H9 (cell line): ENCODE data around the gene CUL2. TPM values are rescaled to one million over a fixed set of nuclear protein-coding genes. Genes with fewer than 3 reads are reported as not detected.

Experiments used
- DNase-seq: peaks from one replicate; pipeline ENCODE4 v3.0.0-alpha.2; 2017
- H2AFZ ChIP-seq: one replicate; pipeline ENCODE4 v1.6.1; 2013; ENCODE audit warnings: mild to moderate bottlenecking, low read length, control low read depth, moderate library complexity
- H2AK5ac ChIP-seq: 2 replicates; pipeline ENCODE4 v1.6.1; 2013; ENCODE audit warnings: low read length, control low read depth, mixed read lengths; ENCODE audit not compliant: insufficient read length
- H2BK120ac ChIP-seq: one replicate; pipeline ENCODE4 v1.6.1; 2013; ENCODE audit warnings: low read depth, mild to moderate bottlenecking, low read length, control low read depth, inconsistent platforms; ENCODE audit not compliant: poor library complexity, severe bottlenecking
- H2BK12ac ChIP-seq: 2 replicates; pipeline ENCODE4 v1.6.1; 2013; ENCODE audit warnings: low read length, control low read depth, mixed read lengths, low read depth; ENCODE audit not compliant: insufficient read length
- H2BK15ac ChIP-seq: 2 replicates; pipeline ENCODE4 v1.6.1; 2013; ENCODE audit warnings: low read depth, low read length, control low read depth
- H2BK20ac ChIP-seq: one replicate; pipeline ENCODE4 v1.6.1; 2013; ENCODE audit warnings: low read depth, mild to moderate bottlenecking, low read length, control low read depth, inconsistent platforms; ENCODE audit not compliant: poor library complexity, severe bottlenecking
- H2BK5ac ChIP-seq: 2 replicates; pipeline ENCODE4 v1.6.1; 2013; ENCODE audit warnings: low read length, control low read depth, mixed read lengths; ENCODE audit not compliant: insufficient read length
- H3K14ac ChIP-seq: 2 replicates; pipeline ENCODE4 v1.6.1; 2013; ENCODE audit warnings: low read length, control low read depth; ENCODE audit not compliant: insufficient read depth
- H3K18ac ChIP-seq: 2 replicates; pipeline ENCODE4 v1.6.1; 2013; ENCODE audit warnings: low read depth, mild to moderate bottlenecking, mixed read lengths, low read length, control low read depth; ENCODE audit not compliant: insufficient read length
- H3K23ac ChIP-seq: 2 replicates; pipeline ENCODE4 v1.6.1; 2013; ENCODE audit warnings: low read length, control low read depth, mixed read lengths, low read depth; ENCODE audit not compliant: insufficient read length
- H3K23me2 ChIP-seq: 2 replicates; pipeline ENCODE4 v1.6.1; 2013; ENCODE audit warnings: low read depth, mild to moderate bottlenecking, mixed read lengths, low read length, control low read depth; ENCODE audit not compliant: insufficient read length, poor library complexity, severe bottlenecking
- H3K27ac ChIP-seq: 2 replicates; pipeline ENCODE4 v1.5.1; 2013; ENCODE audit warnings: low read length, control low read depth, mixed read lengths, low read depth; ENCODE audit not compliant: insufficient read length
- H3K27me3 ChIP-seq: 2 replicates; pipeline ENCODE4 v1.6.1; 2013; ENCODE audit warnings: low read length, control low read depth, inconsistent platforms; ENCODE audit not compliant: insufficient read depth
- H3K4ac ChIP-seq: 2 replicates; pipeline ENCODE4 v1.6.1; 2013; ENCODE audit warnings: low read depth, mild to moderate bottlenecking, control low read depth, inconsistent platforms, low read length, moderate library complexity
- H3K4me1 ChIP-seq: 2 replicates; pipeline ENCODE4 v1.6.1; 2013; ENCODE audit warnings: low read length, control low read depth, inconsistent platforms; ENCODE audit not compliant: insufficient read depth
- H3K4me2 ChIP-seq: 2 replicates; pipeline ENCODE4 v1.6.1; 2013; ENCODE audit warnings: low read length, control low read depth, mixed read lengths; ENCODE audit not compliant: insufficient read length, insufficient read depth
- H3K56ac ChIP-seq: 2 replicates; pipeline ENCODE4 v1.6.1; 2013; ENCODE audit warnings: low read depth, mild to moderate bottlenecking, mixed read lengths, low read length, control low read depth; ENCODE audit not compliant: insufficient read length
- H3K79me1 ChIP-seq: 2 replicates; pipeline ENCODE4 v1.6.1; 2013; ENCODE audit warnings: low read depth, mild to moderate bottlenecking, moderate library complexity, low read length, control low read depth, inconsistent platforms; ENCODE audit not compliant: insufficient read depth, poor library complexity, severe bottlenecking
- H3K79me2 ChIP-seq: 2 replicates; pipeline ENCODE4 v1.6.1; 2013; ENCODE audit warnings: low read length, control low read depth, inconsistent platforms; ENCODE audit not compliant: insufficient read depth
- H3K9ac ChIP-seq: 2 replicates; pipeline ENCODE4 v1.6.1; 2013; ENCODE audit warnings: low read length, control low read depth, mixed read lengths; ENCODE audit not compliant: insufficient read length; ENCODE audit errors: extremely low read depth
- H3K9me3 ChIP-seq: one replicate; pipeline ENCODE4 v1.6.1; 2013; ENCODE audit warnings: low read depth, low read length, inconsistent platforms; ENCODE audit not compliant: control insufficient read depth
- H3T11ph ChIP-seq: one replicate; pipeline ENCODE4 v1.6.1; 2013; ENCODE audit warnings: mild to moderate bottlenecking, low read length, control low read depth, inconsistent platforms
- H4K20me1 ChIP-seq: one replicate; pipeline ENCODE4 v1.6.1; 2013; ENCODE audit not compliant: control insufficient read depth, insufficient read length, insufficient read depth
- H4K5ac ChIP-seq: 2 replicates; pipeline ENCODE4 v1.6.1; 2013; ENCODE audit warnings: low read depth, mild to moderate bottlenecking, mixed read lengths, low read length, control low read depth; ENCODE audit not compliant: insufficient read length
- H4K8ac ChIP-seq: replicated peaks from 2 replicates; pipeline ENCODE4 v1.6.1; 2013; ENCODE audit warnings: low read length, control low read depth, mixed read lengths, low read depth; ENCODE audit not compliant: insufficient read length
- H4K91ac ChIP-seq: 2 replicates; pipeline ENCODE4 v1.6.1; 2013; ENCODE audit warnings: low read depth, mild to moderate bottlenecking, moderate library complexity, mixed read lengths, low read length, control low read depth; ENCODE audit not compliant: insufficient read length
- H3K27ac Mint-ChIP-seq, 3 experiments: 2 replicates in 2 of 3; 3 replicates in 1 of 3; pipeline ENCODE4 v1.8.0; 2020 to 2021; ENCODE audit warnings: mixed read lengths in 3 of 3, mild to moderate bottlenecking in 1 of 3, moderate library complexity in 1 of 3
- H3K27me3 Mint-ChIP-seq: 2 replicates; pipeline ENCODE4 v1.8.0; 2021; ENCODE audit warnings: low read depth, mild to moderate bottlenecking, moderate library complexity, mixed read lengths
- H3K36me3 Mint-ChIP-seq, 3 experiments: 2 replicates in 2 of 3; 3 replicates in 1 of 3; pipeline ENCODE4 v1.8.0; 2020 to 2021; ENCODE audit warnings: low read depth in 3 of 3, mixed read lengths in 3 of 3; ENCODE audit not compliant: insufficient read depth in 1 of 3
- H3K4me1 Mint-ChIP-seq, 2 experiments: 2 replicates each; pipeline ENCODE4 v1.8.0; 2020; ENCODE audit warnings: mixed read lengths in 2 of 2
- H3K4me3 Mint-ChIP-seq, 2 experiments: 2 replicates in 1 of 2; 3 replicates in 1 of 2; pipeline ENCODE4 v1.8.0; 2020 to 2021; ENCODE audit warnings: mild to moderate bottlenecking in 2 of 2, mixed read lengths in 2 of 2, moderate library complexity in 1 of 2
- H3K9me3 Mint-ChIP-seq, 2 experiments: 2 replicates in 1 of 2; 3 replicates in 1 of 2; pipeline ENCODE4 v1.8.0; 2020; ENCODE audit warnings: mild to moderate bottlenecking in 2 of 2, mixed read lengths in 2 of 2, moderate library complexity in 1 of 2
- CTCF ChIP-seq: fragments of 200-600 bp; sonication (generic); conservative IDR thresholded peaks from 3 replicates; pipeline ENCODE4 v1.8.0; 2021; ENCODE audit warnings: antibody characterized with exemption, mild to moderate bottlenecking
- WGBS: extraction: QIAGEN DNeasy Blood & Tissue Kit; methylation state at CpG from one replicate; pipeline ENCODE4 v1.1.7; 2013; ENCODE audit warnings: missing lambda C conversion rate, low lambda C conversion rate, mixed read lengths; ENCODE audit not compliant: insufficient read length; ENCODE audit errors: extremely low coverage; 5-methylcytosine and 5-hydroxymethylcytosine counted together
- microRNA-seq: library from miRNA; unstranded; fragments of <30 nt; microRNA quantifications from one replicate; pipeline ENCODE4, GENCODE V29; 2020; ENCODE audit warnings: borderline microRNAs expressed
- total RNA-seq: library from RNA; stranded (reverse); gene quantifications from 2 replicates; pipeline ENCODE4 v1.2.1, GENCODE V29; 2021

The CUL2 gene
- total RNA-seq, 1 experiment from 2014 or later, result 43.3 TPM

GRCh38 chr10:34959321-34959720 is 130.8 kb downstream of the CUL2 start:
- Histone ChIP-seq H3K9me3 (no peaks in the 10 kb centered on the region), H3K23ac (no peak overlapping the region), H4K8ac (no peak overlapping the region), H3K23me2 (no peaks in the 10 kb centered on the region), H4K5ac (no peak overlapping the region), H2BK15ac (no peak overlapping the region), H3K4me1 (no peaks in the 10 kb centered on the region), H4K91ac (no peak overlapping the region), H3T11ph (no peak overlapping the region), H3K27me3 (no peaks in the 10 kb centered on the region), H3K4me2 (no peak overlapping the region), H3K18ac (no peak overlapping the region), H3K14ac (no peak overlapping the region), H3K27ac (no peak overlapping the region), H3K4ac (no peak overlapping the region), H3K56ac (no peak overlapping the region), H2BK20ac (no peak overlapping the region), H3K79me1 (no peaks in the 10 kb centered on the region), H4K20me1 (no peaks in the 10 kb centered on the region), H2BK12ac (no peak overlapping the region), H2BK5ac (no peak overlapping the region), H2BK120ac (no peak overlapping the region), H3K9ac (no peak overlapping the region), H2AK5ac (no peak overlapping the region), H3K79me2 (no peaks in the 10 kb centered on the region), H2AFZ (no peak overlapping the region)
- no peak for TF ChIP-seq CTCF
- DNase-seq, result no peak
- WGBS, result no CpG with 5 or more reads among the region's 9 CpGs
- Mint-ChIP-seq H3K4me3 (no peak overlapping the region), H3K9me3 (no peaks in the 10 kb centered on the region), H3K27ac (0 out of 7 replicates have a peak overlapping the region, but pooled peaks of 1 of the 3 experiments have one; percentile 28), H3K27me3 (no peaks in the 10 kb centered on the region; the same call in 1 of the 2 replicates), H3K36me3 (no peaks in the 10 kb centered on the region), H3K4me1 (peaks cover under 1 to 7% of the 10 kb centered on the region in 2 experiments; a peak in 1 of 4 replicates)

Small RNAs within 50 kb of the gene (microRNA-seq; reads per million reads assigned to microRNA genes)
- not detected for gene MIR3611

Other genes starting within 250 kb of the CUL2 start
- gene CREM, start 36.5 kb upstream of the CUL2 start, total RNA-seq, result 19.7 and 20.0 TPM in 2 replicates
- gene CCNY, start 246.2 kb upstream of the CUL2 start, total RNA-seq, result 62.1 and 69.2 TPM in 2 replicates